GM08714 (cell line): ENCODE results near the gene BRI3BP.
"Not testable (repeated sequence)": the region's sequence is repeated elsewhere in the genome, so short reads cannot be mapped to it uniquely, and the experiment has no call there.

Source experiments
- H3K4me3 ChIP-seq: fragments of 200-500 bp; sonication (Bioruptor generic); 2 replicates; pipeline ENCODE4 v1.5.1; 2014; ENCODE audit warnings: mild to moderate bottlenecking, low read length, inconsistent platforms
- ZNF274 ChIP-seq: IDR thresholded peaks from 2 replicates; pipeline ENCODE4 v1.6.1; 2012; ENCODE audit warnings: mild to moderate bottlenecking, low read depth, low read length

Gene BRI3BP

DNA sequence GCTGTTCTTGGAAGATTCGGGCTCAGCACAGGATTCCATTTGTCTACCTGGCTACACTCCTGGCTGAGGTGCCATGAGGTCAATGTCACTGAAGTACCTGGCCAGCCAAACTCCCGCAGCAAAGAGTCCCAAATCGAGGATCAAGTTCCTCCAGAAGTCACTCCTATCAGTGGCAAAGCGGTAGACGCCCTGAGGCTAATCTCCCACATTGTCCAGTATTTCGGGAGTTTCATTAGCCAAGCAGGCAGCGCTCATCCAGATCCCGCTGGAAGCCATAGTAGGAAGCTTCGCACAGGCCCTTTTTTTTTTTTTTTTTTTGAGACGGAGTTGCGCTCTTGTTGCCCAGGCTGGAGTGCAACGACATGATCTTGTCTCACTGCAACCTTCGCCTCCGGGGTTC, 62.9 kb downstream of the BRI3BP start:
- H3K4me3 ChIP-seq = no peak overlapping the region
- no peak for TF ChIP-seq ZNF274

GRCh38 chr12:125057708-125058107, 64.3 kb downstream of the BRI3BP start:
- TF ChIP-seq ZNF274 = no peak
- H3K4me3 ChIP-seq = no peak overlapping the region

DNA sequence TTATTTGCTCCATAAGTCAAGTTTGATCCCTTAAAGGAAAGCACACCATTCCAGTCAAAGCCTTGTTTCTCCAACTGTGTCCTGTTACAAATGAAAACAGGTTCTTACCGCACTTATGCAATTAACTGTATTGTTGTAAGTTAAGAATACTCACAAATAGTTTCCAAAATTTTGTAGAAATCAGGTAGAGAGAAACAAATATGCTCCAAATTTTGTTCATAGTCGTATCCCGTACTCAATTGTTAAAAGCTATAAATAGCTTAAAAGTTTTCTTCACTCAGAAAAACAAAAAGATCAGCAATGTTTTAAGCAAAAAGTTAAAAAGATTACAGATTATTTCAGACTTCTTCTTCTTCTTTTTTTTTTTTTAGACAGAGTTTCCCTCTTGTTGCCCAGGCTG, 67.8 kb downstream of the BRI3BP start:
- no peak for TF ChIP-seq ZNF274
- no peak overlapping the region for H3K4me3 ChIP-seq

DNA sequence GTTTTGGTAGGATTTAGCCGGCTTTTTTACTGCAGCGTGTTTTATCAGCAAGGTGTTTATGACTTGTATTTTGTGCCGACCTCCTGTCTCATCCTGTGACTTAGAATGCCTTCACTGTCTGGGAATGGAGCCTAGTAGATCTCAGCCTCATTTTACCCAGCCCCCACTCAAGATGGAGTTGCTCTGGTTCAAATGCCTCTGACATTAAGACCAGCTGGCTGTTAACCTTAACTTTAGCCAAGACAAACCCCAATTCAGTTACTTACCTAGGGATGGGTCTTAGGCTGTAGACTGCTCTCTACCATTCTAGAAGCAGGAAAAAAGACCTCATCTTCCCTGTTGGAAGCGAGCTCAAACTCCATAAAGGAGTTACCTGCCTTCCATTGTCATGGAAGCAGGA, 70.1 kb downstream of the BRI3BP start:
- H3K4me3 ChIP-seq = not testable (repeated sequence)

GRCh38 chr12:125064492-125064891, 71.0 kb downstream of the BRI3BP start:
- H3K4me3 ChIP-seq = peak overlapping the region; percentile 80; the same call in 1 of the 2 replicates
- no peak for TF ChIP-seq ZNF274

DNA sequence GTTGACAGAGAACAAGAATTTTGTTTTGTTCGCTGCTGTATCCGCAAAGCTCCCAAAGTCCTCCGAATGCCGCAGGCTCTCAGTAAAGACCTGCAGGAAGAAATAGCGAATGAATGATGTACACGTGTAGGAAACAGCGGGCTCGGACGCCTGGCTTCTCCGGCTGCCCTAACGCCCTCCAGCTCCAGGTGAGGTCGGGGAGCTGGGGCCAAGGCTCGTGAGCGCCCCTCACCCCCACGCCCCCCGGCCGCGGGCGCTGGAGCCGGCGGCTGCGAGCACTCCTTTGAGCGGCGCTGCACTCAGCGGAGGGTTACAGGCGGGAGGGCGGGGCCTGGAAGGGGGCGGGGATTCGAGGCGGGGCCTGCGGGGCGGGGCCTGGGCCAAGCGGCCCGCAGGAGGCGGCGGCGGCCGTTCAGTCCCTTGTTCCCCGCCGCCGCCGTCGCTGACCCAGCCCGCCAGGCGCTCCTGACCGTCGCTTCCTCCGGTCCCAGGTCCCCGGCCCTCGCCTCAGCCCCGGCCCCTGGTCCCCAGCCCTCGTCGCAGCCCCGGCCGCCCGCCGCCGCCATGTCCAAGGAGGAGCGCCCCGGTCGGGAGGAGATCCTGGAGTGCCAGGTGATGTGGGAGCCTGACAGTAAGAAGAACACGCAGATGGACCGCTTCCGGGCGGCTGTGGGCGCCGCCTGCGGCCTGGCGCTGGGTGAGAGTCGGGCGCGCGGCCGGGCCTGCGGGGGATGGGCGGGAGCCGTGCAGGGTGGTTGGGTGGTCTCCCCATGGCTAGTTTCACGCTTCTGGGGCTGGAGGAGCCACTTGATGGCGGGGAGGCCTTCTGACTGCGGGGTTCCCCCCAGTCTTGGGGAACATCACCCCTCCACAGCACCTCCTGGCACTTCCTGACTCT, 71.8 kb downstream of the BRI3BP start, which contains the start of gene AACS:
TSS of gene AACS (plus strand) at position 415 of the 898 bp plus-strand sequence. CDS start at position 565, 150 bp downstream.
- TF ChIP-seq ZNF274 = no peak
- H3K4me3 ChIP-seq = peak within 1 kb of the TSS; percentile 80

DNA sequence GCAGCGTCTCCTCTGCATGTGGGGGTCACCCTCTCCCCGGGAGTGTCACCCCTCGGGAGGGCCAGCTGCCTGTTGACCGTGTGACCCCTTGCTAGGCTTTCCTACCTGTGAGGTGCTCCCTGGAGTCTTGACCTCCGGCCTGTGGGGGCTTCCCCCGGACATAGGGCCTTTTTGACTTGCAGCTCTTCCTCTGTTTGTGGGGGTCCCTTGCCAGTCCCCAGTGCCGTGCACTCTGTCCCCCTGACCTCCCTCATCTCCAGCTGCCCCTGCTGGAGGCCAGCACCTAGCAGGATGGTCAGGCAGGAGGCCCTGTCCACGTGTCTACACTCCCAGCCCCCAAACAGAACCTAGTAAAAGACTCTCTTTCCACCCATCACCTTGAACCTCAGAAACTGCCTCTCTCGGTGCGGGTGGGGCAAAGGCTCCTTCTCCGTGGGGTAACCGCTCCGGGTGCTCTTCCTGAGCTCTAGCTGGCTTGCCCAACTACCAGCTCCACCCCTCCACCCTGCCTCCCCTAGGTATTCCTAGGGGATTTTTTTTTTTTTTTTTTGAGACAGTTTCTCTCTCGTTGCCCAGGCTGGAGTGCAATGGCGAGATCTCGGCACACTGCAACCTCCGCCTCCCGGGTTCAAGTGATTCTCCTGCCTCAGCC, 72.6 kb downstream of the BRI3BP start:
- H3K4me3 ChIP-seq = peak overlapping the region; percentile 69
- TF ChIP-seq ZNF274 = no peak

DNA sequence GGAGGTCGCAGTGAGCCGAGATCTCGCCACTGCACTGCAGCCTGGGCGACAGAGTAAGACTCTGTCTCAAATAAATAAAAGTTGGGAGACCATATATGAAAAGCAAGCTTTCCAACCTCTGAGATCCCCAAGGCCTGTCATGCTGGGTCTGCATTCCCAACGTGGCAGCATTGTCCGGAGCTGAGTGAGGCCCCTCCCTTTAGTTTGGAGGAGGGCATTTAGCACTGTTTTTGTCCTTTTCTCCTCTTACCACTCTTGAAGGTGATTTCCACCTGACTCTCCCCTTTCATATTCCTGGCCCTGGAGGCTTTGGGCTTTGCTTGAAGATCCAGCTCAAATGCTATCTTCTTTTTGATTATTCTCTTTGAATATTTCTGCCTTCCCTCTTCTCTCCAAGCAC, 74.9 kb downstream of the BRI3BP start:
- no peak overlapping the region for H3K4me3 ChIP-seq
- TF ChIP-seq ZNF274 = no peak

DNA sequence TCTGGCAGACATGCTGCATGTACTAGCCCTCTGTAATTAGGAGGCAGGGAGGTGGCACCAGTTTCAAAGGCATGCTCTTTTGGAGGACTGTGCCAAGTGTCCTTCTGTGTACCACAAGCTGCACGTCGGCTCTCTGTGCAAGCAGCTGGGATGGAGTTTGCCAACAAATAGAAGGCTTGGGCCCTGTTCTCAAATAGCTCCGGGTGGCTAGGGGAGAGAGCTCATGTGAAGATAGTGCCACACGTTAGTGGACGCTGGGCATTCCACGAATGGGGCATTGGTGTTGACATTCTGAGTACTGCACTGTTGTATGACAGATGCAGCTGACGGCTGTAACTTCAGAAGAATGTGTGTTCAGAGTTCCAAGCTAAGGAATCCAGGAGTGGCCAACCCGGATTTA, 76.2 kb downstream of the BRI3BP start:
- no peak overlapping the region for H3K4me3 ChIP-seq
- TF ChIP-seq ZNF274 = no peak

DNA sequence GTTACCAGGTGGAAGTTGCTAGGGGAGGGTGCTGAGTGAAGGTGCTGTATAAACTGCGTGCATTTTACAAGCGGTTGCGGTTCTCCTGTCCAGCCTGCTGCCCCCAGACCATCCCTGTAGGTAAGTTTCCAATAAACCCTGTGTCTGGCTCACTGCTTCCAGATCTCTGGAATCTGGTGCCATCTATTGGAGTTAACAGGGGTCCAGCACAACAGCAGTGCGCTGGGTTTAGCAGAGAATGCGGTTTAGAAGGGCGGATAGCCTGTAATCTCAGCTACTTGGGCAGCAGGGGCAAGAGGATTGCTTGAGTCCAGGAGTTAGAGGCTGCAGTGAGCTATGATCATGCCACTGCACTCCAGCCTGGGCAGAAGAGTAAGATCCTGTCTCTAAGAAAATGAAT, 76.7 kb downstream of the BRI3BP start:
- TF ChIP-seq ZNF274 = no peak
- H3K4me3 ChIP-seq = no peak overlapping the region

DNA sequence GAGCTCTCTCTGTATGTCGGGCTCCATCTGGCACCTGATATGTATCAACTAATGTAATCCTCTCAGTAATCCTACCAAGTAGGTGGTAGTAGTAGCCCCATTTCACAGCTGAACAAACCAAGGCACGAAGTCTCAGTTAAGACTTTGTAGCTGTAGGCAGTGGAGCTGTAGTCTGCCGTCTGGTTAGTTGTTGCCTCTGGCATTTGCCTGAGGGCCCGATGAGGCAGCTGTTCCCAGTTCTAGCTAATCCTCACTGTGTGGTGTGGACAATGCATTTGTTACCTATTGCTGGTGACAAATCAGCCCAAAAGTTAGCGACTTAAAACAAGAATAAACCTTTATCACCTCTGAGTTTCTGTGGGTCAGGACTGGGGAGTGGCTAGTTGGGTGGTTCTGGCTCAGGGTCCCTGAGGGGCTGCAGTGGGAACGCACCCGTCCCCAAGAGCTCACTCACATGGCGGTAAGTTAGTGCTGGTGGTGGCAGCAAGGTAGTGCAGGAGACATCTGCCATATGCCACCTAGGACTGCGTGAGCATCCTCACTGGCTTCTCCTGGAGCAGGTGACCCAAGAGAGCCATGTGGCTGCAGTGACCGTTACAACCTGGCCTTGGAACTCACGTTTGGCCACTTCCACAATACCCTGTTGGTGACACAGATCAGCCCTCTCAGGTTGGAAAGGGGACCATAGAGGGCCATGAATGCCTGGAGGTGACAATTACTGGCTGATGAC, 77.4 kb downstream of the BRI3BP start:
- no peak for TF ChIP-seq ZNF274

GRCh38 chr12:125071456-125071855, 78.0 kb downstream of the BRI3BP start:
- H3K4me3 ChIP-seq = no peak overlapping the region
- TF ChIP-seq ZNF274 = no peak

More for the DNA sequence above, 77.4 kb downstream of the BRI3BP start:
- no peak overlapping the region for H3K4me3 ChIP-seq

DNA sequence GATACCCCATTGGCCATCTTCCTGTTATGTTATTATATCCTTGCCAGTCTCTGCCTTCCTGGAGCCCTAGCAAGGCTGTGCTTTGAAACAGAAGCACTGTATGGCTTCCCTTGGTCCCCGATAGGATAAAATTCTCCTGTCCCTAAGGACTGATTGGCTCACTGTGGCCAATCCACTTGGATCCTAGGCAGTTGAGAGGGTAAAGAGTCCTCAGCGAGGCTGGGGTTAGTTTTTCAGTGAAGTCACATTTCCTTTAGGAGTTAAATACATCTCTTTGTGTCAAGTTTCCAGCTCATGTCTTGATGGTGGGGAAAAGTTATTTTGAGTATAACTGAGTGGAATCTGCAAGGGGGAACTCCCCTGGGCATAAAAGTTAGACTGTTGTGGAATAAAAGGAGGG, 79.1 kb downstream of the BRI3BP start:
- TF ChIP-seq ZNF274 = no peak
- no peak overlapping the region for H3K4me3 ChIP-seq

DNA sequence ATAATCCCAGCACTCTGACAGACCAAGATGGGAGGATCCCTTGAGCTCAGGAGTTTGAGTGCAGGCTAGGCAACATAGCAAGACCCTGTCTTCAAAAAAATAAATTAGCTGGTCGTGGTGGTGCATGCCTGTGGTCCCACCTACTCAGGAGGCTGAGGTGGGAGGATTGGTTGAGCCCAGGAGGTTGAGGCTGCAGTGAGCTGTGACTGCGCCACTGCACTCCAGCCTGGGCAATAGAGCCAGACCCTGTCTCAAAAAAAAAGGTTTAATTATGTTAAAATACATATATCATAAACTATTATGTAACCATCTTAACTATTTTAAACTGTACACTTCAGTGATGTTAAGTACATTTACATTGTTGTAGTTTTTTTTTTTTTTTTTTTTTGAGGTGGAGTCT, 80.8 kb downstream of the BRI3BP start:
- not testable (repeated sequence) for H3K4me3 ChIP-seq

DNA sequence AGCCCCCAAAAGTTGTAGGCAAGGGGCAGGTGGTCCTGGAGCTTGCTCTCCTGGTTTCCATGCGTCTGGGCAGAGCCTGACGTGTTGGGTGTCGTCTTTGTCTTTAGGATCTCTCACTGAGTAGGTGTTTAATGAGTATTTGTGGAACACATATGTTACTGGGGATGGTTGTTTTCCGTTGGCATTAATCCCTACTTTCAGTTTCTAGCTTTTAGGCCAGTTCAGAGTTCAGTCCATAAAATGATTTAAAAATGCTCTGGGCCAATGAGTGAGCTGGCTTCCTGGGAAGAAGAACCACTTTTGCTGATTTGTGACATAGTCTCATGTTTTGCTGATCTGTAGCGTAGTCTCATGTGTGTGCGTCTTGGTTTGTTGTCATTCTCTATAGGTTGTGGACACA, 82.7 kb downstream of the BRI3BP start:
- no peak for TF ChIP-seq ZNF274
- no peak overlapping the region for H3K4me3 ChIP-seq
